H9 (cell line): ENCODE measurements around the gene SRL. TPM values are rescaled to one million over a fixed set of nuclear protein-coding genes. Genes with fewer than 3 reads are reported as not detected.

Experiments
- DNase-seq: peaks from one replicate; pipeline ENCODE4 v3.0.0-alpha.2; 2017
- H2AFZ ChIP-seq: one replicate; pipeline ENCODE4 v1.6.1; 2013; ENCODE audit warnings: mild to moderate bottlenecking, low read length, control low read depth, moderate library complexity
- H2AK5ac ChIP-seq: 2 replicates; pipeline ENCODE4 v1.6.1; 2013; ENCODE audit warnings: low read length, control low read depth, mixed read lengths; ENCODE audit not compliant: insufficient read length
- H2BK120ac ChIP-seq: one replicate; pipeline ENCODE4 v1.6.1; 2013; ENCODE audit warnings: low read depth, mild to moderate bottlenecking, low read length, control low read depth, inconsistent platforms; ENCODE audit not compliant: poor library complexity, severe bottlenecking
- H2BK12ac ChIP-seq: 2 replicates; pipeline ENCODE4 v1.6.1; 2013; ENCODE audit warnings: low read length, control low read depth, mixed read lengths, low read depth; ENCODE audit not compliant: insufficient read length
- H2BK15ac ChIP-seq: 2 replicates; pipeline ENCODE4 v1.6.1; 2013; ENCODE audit warnings: low read depth, low read length, control low read depth
- H2BK20ac ChIP-seq: one replicate; pipeline ENCODE4 v1.6.1; 2013; ENCODE audit warnings: low read depth, mild to moderate bottlenecking, low read length, control low read depth, inconsistent platforms; ENCODE audit not compliant: poor library complexity, severe bottlenecking
- H2BK5ac ChIP-seq: 2 replicates; pipeline ENCODE4 v1.6.1; 2013; ENCODE audit warnings: low read length, control low read depth, mixed read lengths; ENCODE audit not compliant: insufficient read length
- H3K14ac ChIP-seq: 2 replicates; pipeline ENCODE4 v1.6.1; 2013; ENCODE audit warnings: low read length, control low read depth; ENCODE audit not compliant: insufficient read depth
- H3K18ac ChIP-seq: 2 replicates; pipeline ENCODE4 v1.6.1; 2013; ENCODE audit warnings: low read depth, mild to moderate bottlenecking, mixed read lengths, low read length, control low read depth; ENCODE audit not compliant: insufficient read length
- H3K23ac ChIP-seq: 2 replicates; pipeline ENCODE4 v1.6.1; 2013; ENCODE audit warnings: low read length, control low read depth, mixed read lengths, low read depth; ENCODE audit not compliant: insufficient read length
- H3K23me2 ChIP-seq: 2 replicates; pipeline ENCODE4 v1.6.1; 2013; ENCODE audit warnings: low read depth, mild to moderate bottlenecking, mixed read lengths, low read length, control low read depth; ENCODE audit not compliant: insufficient read length, poor library complexity, severe bottlenecking
- H3K27ac ChIP-seq: 2 replicates; pipeline ENCODE4 v1.5.1; 2013; ENCODE audit warnings: low read length, control low read depth, mixed read lengths, low read depth; ENCODE audit not compliant: insufficient read length
- H3K27me3 ChIP-seq: 2 replicates; pipeline ENCODE4 v1.6.1; 2013; ENCODE audit warnings: low read length, control low read depth, inconsistent platforms; ENCODE audit not compliant: insufficient read depth
- H3K4ac ChIP-seq: 2 replicates; pipeline ENCODE4 v1.6.1; 2013; ENCODE audit warnings: low read depth, mild to moderate bottlenecking, control low read depth, inconsistent platforms, low read length, moderate library complexity
- H3K4me1 ChIP-seq: 2 replicates; pipeline ENCODE4 v1.6.1; 2013; ENCODE audit warnings: low read length, control low read depth, inconsistent platforms; ENCODE audit not compliant: insufficient read depth
- H3K4me2 ChIP-seq: 2 replicates; pipeline ENCODE4 v1.6.1; 2013; ENCODE audit warnings: low read length, control low read depth, mixed read lengths; ENCODE audit not compliant: insufficient read length, insufficient read depth
- H3K56ac ChIP-seq: 2 replicates; pipeline ENCODE4 v1.6.1; 2013; ENCODE audit warnings: low read depth, mild to moderate bottlenecking, mixed read lengths, low read length, control low read depth; ENCODE audit not compliant: insufficient read length
- H3K79me1 ChIP-seq: 2 replicates; pipeline ENCODE4 v1.6.1; 2013; ENCODE audit warnings: low read depth, mild to moderate bottlenecking, moderate library complexity, low read length, control low read depth, inconsistent platforms; ENCODE audit not compliant: insufficient read depth, poor library complexity, severe bottlenecking
- H3K79me2 ChIP-seq: 2 replicates; pipeline ENCODE4 v1.6.1; 2013; ENCODE audit warnings: low read length, control low read depth, inconsistent platforms; ENCODE audit not compliant: insufficient read depth
- H3K9ac ChIP-seq: 2 replicates; pipeline ENCODE4 v1.6.1; 2013; ENCODE audit warnings: low read length, control low read depth, mixed read lengths; ENCODE audit not compliant: insufficient read length; ENCODE audit errors: extremely low read depth
- H3K9me3 ChIP-seq: one replicate; pipeline ENCODE4 v1.6.1; 2013; ENCODE audit warnings: low read depth, low read length, inconsistent platforms; ENCODE audit not compliant: control insufficient read depth
- H3T11ph ChIP-seq: one replicate; pipeline ENCODE4 v1.6.1; 2013; ENCODE audit warnings: mild to moderate bottlenecking, low read length, control low read depth, inconsistent platforms
- H4K20me1 ChIP-seq: one replicate; pipeline ENCODE4 v1.6.1; 2013; ENCODE audit not compliant: control insufficient read depth, insufficient read length, insufficient read depth
- H4K5ac ChIP-seq: 2 replicates; pipeline ENCODE4 v1.6.1; 2013; ENCODE audit warnings: low read depth, mild to moderate bottlenecking, mixed read lengths, low read length, control low read depth; ENCODE audit not compliant: insufficient read length
- H4K8ac ChIP-seq: replicated peaks from 2 replicates; pipeline ENCODE4 v1.6.1; 2013; ENCODE audit warnings: low read length, control low read depth, mixed read lengths, low read depth; ENCODE audit not compliant: insufficient read length
- H4K91ac ChIP-seq: 2 replicates; pipeline ENCODE4 v1.6.1; 2013; ENCODE audit warnings: low read depth, mild to moderate bottlenecking, moderate library complexity, mixed read lengths, low read length, control low read depth; ENCODE audit not compliant: insufficient read length
- H3K27ac Mint-ChIP-seq, 3 experiments: 2 replicates in 2 of 3; 3 replicates in 1 of 3; pipeline ENCODE4 v1.8.0; 2020 to 2021; ENCODE audit warnings: mixed read lengths in 3 of 3, mild to moderate bottlenecking in 1 of 3, moderate library complexity in 1 of 3
- H3K27me3 Mint-ChIP-seq: 2 replicates; pipeline ENCODE4 v1.8.0; 2021; ENCODE audit warnings: low read depth, mild to moderate bottlenecking, moderate library complexity, mixed read lengths
- H3K36me3 Mint-ChIP-seq, 3 experiments: 2 replicates in 2 of 3; 3 replicates in 1 of 3; pipeline ENCODE4 v1.8.0; 2020 to 2021; ENCODE audit warnings: low read depth in 3 of 3, mixed read lengths in 3 of 3; ENCODE audit not compliant: insufficient read depth in 1 of 3
- H3K4me1 Mint-ChIP-seq, 2 experiments: 2 replicates each; pipeline ENCODE4 v1.8.0; 2020; ENCODE audit warnings: mixed read lengths in 2 of 2
- H3K4me3 Mint-ChIP-seq, 2 experiments: 2 replicates in 1 of 2; 3 replicates in 1 of 2; pipeline ENCODE4 v1.8.0; 2020 to 2021; ENCODE audit warnings: mild to moderate bottlenecking in 2 of 2, mixed read lengths in 2 of 2, moderate library complexity in 1 of 2
- H3K9me3 Mint-ChIP-seq, 2 experiments: 2 replicates in 1 of 2; 3 replicates in 1 of 2; pipeline ENCODE4 v1.8.0; 2020; ENCODE audit warnings: mild to moderate bottlenecking in 2 of 2, mixed read lengths in 2 of 2, moderate library complexity in 1 of 2
- CTCF ChIP-seq: fragments of 200-600 bp; sonication (generic); conservative IDR thresholded peaks from 3 replicates; pipeline ENCODE4 v1.8.0; 2021; ENCODE audit warnings: antibody characterized with exemption, mild to moderate bottlenecking
- WGBS: extraction: QIAGEN DNeasy Blood & Tissue Kit; methylation state at CpG from one replicate; pipeline ENCODE4 v1.1.7; 2013; ENCODE audit warnings: missing lambda C conversion rate, low lambda C conversion rate, mixed read lengths; ENCODE audit not compliant: insufficient read length; ENCODE audit errors: extremely low coverage; 5-methylcytosine and 5-hydroxymethylcytosine counted together
- total RNA-seq: library from RNA; stranded (reverse); gene quantifications from 2 replicates; pipeline ENCODE4 v1.2.1, GENCODE V29; 2021

SRL gene
- total RNA-seq, 1 experiment from 2014 or later, result not detected

DNA sequence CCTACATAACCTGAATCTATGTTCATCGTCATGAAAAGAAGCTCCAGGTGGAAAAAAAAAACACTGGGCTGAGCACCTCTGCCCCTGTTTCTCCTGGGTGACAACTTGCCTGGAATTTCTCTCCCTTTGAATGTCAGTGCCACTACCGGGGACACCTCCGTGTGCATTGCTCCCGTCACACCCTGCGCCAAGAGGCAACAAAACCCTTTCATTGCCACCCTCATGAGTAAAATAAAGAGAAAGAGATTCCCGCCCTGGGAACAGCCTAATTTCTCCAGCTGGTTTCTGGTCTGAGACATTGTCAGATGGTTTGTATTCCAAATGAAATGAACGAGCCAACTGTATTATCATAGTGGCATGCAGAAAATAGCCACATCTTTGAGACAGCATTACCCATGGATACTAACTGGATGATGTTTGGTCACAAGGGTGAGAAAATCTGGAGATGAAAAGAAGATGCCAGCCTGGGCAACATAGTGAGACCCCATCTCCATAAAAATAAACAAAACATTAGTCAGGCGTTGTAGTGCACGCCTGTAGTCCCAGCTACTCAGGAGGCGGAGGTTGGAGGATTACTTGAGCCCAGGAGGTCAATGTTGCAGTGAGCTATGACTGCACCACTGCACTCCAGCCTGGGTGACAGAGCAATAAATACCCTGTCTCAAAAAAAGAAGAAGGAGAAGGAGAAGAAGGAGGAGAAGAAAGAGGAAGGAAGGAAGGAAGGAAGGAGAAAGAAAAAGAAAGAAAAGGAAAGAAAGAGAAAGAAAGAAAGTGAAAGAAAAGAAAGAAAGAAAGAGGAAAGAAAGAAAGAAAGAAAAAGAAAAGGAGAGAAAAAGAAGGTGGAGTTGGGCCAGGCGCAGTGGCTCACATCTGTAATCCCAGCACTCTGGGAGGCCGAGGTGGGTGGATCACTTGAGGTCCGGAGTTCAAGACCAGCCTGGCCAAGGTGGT is 83.5 kb downstream of the SRL start:
- H2BK120ac ChIP-seq, result no peak overlapping the region
- H3K56ac ChIP-seq, result no peak overlapping the region
- Mint-ChIP-seq H3K4me3 (no peak overlapping the region), H3K36me3 (no peaks in the 10 kb centered on the region), H3K9me3 (no peaks in the 10 kb centered on the region; a peak in 1 of 5 replicates), H3K27me3 (peaks cover 14% of the 10 kb centered on the region), H3K27ac (no peak overlapping the region), H3K4me1 (no peaks in the 10 kb centered on the region)
- DNase-seq, result no peak
- H3K9ac ChIP-seq, result no peak overlapping the region
- H3K23me2 ChIP-seq, result no peaks in the 10 kb centered on the region
- H4K8ac ChIP-seq, result no peak overlapping the region
- no peak overlapping the region for H3K4ac ChIP-seq
- no peaks in the 10 kb centered on the region for H3K9me3 ChIP-seq
- H2AK5ac ChIP-seq, result no peak overlapping the region
- no peaks in the 10 kb centered on the region for H3K27me3 ChIP-seq
- no peaks in the 10 kb centered on the region for H3K4me1 ChIP-seq
- no peak overlapping the region for H3K4me2 ChIP-seq
- no peak overlapping the region for H3K18ac ChIP-seq
- no peaks in the 10 kb centered on the region for H4K20me1 ChIP-seq
- no peak overlapping the region for H4K91ac ChIP-seq
- no peak overlapping the region for H3K14ac ChIP-seq
- no peaks in the 10 kb centered on the region for H3K79me2 ChIP-seq
- no peak overlapping the region for H2BK5ac ChIP-seq
- no CpG with 5 or more reads among the region's 13 CpGs for WGBS
- H4K5ac ChIP-seq, result no peak overlapping the region
- H2BK12ac ChIP-seq, result no peak overlapping the region
- H3K79me1 ChIP-seq, result no peaks in the 10 kb centered on the region
- H2BK15ac ChIP-seq, result no peak overlapping the region
- no peak overlapping the region for H3K27ac ChIP-seq
- no peak for TF ChIP-seq CTCF
- H2AFZ ChIP-seq, result no peak overlapping the region
- H3K23ac ChIP-seq, result no peak overlapping the region
- no peak overlapping the region for H2BK20ac ChIP-seq
- no peak overlapping the region for H3T11ph ChIP-seq
